ENCODE results near the gene CHD5.

- TF ChIP-seq CTCF (IDR thresholded peaks at IDR 0.05) (no peak), POLR2AphosphoS5 (IDR thresholded peaks at IDR 0.05; ENCODE audit: low read depth, low read length) (no peak), REST (IDR thresholded peaks at IDR 0.05; ENCODE audit: insufficient read depth in 1 of 2, low read depth in 2 of 2, low read length in 1 of 2) (no peak)
Observed at GRCh38 chr1:6209661-6210580, 29.8 kb upstream of the CHD5 start.
